ENCODE data around the gene AFG1L.

GRCh38 chr6:108321253-108321747 is 26.4 kb downstream of the AFG1L start:
- TF ChIP-seq CTCF (IDR thresholded peaks at IDR 0.05) (no peak), POLR2A (IDR thresholded peaks at IDR 0.05) (no peak)

Measured in adrenal gland (tissue), 5 donors.